Epithelial cell of proximal tubule (primary cell): ENCODE data around the gene PTPRG. TPM values are rescaled to one million over a fixed set of nuclear protein-coding genes. Genes with fewer than 3 reads are reported as not detected.
A peak's percentile ranks its signal among the peaks of the same experiment; 100 is the strongest.

Experiments used
- DNase-seq: peaks from one replicate; pipeline ENCODE4 v3.0.0-alpha.2; 2011; ENCODE audit warnings: low read depth
- H3K4me3 ChIP-seq: 2 replicates; pipeline ENCODE4 v1.5.1; 2011; ENCODE audit warnings: low read depth, mild to moderate bottlenecking, low read length
- total RNA-seq: library from RNA; depleted of rRNA; stranded (reverse); fragments of >200 nt; gene quantifications from 2 replicates; pipeline ENCODE4 v1.2.3, GENCODE V29; 2015
- TF ChIP-seq, protein P1 (sequence below): conservative IDR thresholded peaks from 2 replicates; pipeline ENCODE4 v1.5.1; 2012; ENCODE audit warnings: low read depth, mild to moderate bottlenecking, low read length

The PTPRG gene
- total RNA-seq, 1 donor from 2014 or later = 13.5 TPM

DNA sequence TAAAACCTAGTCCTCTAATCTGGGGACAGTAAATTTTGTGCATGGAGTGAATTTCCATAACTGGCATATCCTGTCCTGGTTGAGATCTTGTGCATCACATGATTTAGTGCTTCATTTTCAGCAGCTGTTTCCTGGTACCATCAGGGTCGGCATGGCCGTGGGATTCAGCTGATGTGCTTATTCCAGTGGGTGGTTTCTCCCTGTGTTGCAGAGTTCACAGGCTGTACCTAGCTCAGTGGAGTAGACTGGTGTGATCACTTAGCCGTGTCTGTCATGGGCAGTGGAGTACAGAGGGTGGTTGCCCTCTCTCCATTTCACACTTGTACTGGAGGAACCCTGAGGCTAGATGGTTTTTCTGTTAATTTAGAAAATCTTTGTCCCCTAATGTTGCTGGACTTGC lies 228.5 kb downstream of the PTPRG start:
- TF ChIP-seq, protein P1, sequence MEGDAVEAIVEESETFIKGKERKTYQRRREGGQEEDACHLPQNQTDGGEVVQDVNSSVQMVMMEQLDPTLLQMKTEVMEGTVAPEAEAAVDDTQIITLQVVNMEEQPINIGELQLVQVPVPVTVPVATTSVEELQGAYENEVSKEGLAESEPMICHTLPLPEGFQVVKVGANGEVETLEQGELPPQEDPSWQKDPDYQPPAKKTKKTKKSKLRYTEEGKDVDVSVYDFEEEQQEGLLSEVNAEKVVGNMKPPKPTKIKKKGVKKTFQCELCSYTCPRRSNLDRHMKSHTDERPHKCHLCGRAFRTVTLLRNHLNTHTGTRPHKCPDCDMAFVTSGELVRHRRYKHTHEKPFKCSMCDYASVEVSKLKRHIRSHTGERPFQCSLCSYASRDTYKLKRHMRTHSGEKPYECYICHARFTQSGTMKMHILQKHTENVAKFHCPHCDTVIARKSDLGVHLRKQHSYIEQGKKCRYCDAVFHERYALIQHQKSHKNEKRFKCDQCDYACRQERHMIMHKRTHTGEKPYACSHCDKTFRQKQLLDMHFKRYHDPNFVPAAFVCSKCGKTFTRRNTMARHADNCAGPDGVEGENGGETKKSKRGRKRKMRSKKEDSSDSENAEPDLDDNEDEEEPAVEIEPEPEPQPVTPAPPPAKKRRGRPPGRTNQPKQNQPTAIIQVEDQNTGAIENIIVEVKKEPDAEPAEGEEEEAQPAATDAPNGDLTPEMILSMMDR = no peak
- no peak overlapping the region for H3K4me3 ChIP-seq
- peak; percentile 43 for DNase-seq

DNA sequence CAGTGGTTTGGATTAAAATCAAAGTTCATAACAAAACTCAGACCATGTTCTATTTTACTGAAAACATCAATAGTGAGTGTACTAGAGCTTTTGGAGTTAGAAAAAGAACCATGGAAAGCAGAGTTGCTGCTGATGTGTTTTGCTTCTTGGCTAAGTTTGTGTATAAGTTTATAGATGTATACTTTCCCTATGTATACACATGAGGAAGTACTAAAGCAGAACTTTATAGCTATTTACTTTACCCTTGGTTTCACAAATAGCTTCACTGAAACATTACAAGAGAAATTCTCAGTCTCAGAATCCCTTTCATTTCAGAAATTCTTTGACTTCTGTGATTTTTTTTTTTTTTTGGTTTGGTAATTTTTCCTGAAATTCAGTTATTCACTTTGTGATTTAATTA lies 229.0 kb downstream of the PTPRG start:
- no peak overlapping the region for H3K4me3 ChIP-seq
- DNase-seq = no peak
- TF ChIP-seq, protein P1 = no peak

DNA sequence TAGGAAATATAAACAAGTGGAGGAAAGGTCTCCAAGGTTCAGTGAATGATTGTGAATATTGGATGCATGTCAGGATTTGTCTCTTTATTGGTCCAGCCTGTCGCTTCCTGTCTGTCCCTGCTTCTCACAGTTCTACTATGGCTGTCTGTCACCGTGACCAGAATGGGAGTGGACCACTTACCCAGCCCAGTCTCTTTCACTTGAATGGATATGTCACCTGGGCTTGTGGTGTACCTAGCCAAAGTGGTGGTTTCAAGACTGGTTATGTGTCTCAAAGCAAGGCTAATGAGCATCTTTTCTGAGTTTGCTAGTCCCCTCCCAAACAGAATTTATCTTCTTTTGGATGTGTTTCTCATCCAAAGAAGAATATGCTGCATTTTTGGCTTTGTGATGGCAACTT lies 231.7 kb downstream of the PTPRG start:
- TF ChIP-seq, protein P1 = no peak
- DNase-seq = no peak

DNA sequence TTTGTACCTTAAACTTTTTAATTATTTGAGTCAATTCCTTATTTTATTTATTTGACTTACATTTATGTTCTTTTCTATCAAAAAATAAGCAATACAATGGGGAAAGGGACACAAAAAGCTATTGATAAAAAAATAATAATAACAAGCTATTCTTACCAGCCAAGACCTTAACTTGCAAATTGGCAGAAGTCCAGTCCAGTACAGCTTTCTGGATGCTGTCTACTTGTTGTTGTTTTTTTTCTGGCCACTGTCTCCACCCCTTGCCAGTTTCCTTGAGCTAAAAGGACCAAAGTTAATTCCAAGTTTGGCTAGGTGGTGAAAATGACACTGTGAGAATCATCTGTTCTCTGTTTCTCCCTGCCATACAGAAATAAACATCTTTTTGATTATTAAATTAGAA lies 232.2 kb downstream of the PTPRG start:
- TF ChIP-seq, protein P1 = no peak
- no peak overlapping the region for H3K4me3 ChIP-seq
- no peak for DNase-seq

More for the DNA sequence above, 231.7 kb downstream of the PTPRG start:
- H3K4me3 ChIP-seq = no peak overlapping the region

DNA sequence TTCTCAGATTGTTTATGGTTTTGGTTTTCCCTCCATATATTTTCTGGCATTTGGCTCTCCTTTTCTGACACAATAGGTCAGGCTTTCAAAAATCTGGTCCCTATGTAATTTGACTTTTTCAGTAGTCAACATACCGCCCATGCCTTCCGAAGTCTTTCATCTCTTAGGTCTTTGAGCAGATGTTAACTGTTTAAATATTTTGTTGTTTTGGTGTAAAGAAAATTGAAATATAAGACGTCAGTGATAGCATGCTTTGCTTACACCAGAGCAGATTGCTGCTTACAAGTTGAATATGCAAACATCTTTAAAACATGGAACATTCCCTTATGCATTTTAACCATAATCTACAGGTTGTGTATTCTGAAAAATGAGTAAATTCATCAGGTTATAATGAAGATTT lies 233.0 kb downstream of the PTPRG start:
- H3K4me3 ChIP-seq = no peak overlapping the region
- DNase-seq = no peak
- TF ChIP-seq, protein P1 = no peak

DNA sequence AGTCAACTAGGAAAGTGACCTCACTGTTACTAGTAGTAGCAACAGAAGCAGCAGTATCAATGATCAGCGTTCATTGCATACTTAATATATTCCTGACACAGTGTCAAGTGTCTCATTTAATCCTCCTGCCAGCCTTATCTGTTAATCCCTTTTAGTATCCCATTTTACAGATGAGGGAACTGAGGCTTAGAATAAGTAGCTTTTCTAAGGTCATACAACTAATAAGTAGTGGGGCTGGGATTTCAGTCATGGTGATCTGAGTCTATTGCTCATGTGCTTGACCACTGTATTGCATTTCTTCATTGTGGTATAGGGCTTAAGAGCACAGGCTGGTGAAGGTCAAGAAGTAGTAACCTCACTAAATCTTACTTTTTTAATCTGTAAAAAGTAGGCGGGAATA lies 233.6 kb downstream of the PTPRG start:
- H3K4me3 ChIP-seq = no peak overlapping the region
- TF ChIP-seq, protein P1 = no peak
- no peak for DNase-seq

DNA sequence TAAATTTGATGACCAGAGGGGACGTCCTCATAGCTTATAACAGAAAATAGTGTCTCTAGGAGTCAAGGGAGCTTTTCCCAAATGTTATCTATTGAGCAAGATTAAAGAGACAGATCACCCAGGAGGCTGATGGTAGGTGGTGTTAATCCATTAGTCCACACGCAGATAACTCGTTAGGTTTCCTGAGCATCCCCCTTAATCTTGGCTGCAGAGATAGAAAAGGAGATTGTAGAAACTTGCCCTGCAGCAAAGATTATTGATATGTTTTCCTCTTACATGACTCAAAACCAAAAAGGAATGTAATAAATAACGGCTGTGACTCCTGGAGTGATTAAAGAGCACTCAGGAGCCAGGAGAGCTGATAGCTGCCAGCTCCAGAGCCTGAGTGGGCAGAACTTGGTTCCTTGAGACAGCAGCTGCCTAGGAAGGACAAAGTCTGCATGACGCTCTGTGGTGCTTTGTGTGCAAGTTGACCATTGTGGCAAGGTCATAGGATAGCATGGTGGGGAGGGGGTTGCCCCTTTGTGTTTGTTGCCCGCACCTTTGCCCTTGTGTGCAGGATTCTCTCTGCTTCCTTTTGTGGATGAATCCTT lies 234.8 kb downstream of the PTPRG start:
- H3K4me3 ChIP-seq = no peak overlapping the region
- no peak for DNase-seq
- TF ChIP-seq, protein P1 = no peak
